ENCODE results near the gene PDSS2. TPM values are rescaled to one million over a fixed set of nuclear protein-coding genes. Genes with fewer than 3 reads are reported as not detected.

Gene PDSS2
- total and polyA plus RNA-seq, 2 of the 8 experiments (the other 6 are each of a cell fraction or from before 2014, with no cell fraction given), result 10.7 to 16.1 TPM

DNA sequence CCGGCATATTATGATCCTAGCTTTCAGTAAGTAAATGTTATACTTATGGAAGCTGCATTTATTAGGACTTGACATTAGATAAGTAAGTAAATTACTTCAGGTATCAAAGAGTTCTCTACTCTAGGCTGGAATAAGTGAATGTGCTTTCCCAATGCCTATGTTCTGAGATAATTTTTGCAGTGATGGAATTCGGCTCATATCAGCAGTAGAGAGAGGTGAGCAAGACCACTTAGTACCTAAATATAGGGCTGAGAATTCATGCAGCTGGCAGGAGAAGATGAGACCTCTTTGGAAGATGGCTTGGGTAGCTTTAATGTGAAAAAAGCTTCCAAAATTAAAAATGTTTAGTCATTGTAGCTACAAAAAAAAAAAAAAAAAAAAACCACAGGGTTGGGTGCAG lies 330.8 kb downstream of the PDSS2 start (continued):
- TF ChIP-seq ASH2L (IDR thresholded peaks at IDR 0.05; ENCODE audit: low read length), result no peak
- TF ChIP-seq CTCF (IDR thresholded peaks at IDR 0.05; ENCODE audit: control extremely low read depth in 1 of 3, insufficient read depth in 1 of 3, low read depth in 1 of 3, low read length in 3 of 3), result no peak
- no peak for TF ChIP-seq SRF (IDR thresholded peaks at IDR 0.05; ENCODE audit: low read depth, low read length)
- TF ChIP-seq RNF2 (IDR thresholded peaks at IDR 0.05; ENCODE audit: borderline replicate concordance, low read depth, low read length, missing control alignments, poor library complexity, severe bottlenecking), result no peak
